HG02970 (cell line): Measurements from ENCODE around the gene CEACAM3.
"Not testable (repeated sequence)": the region's sequence is repeated elsewhere in the genome, so short reads cannot be mapped to it uniquely, and the experiment has no call there.

ENCODE experiments used
- ATAC-seq: cut with Tn5 transposase; IDR thresholded peaks from one replicate; pipeline ENCODE4 v1.9.1; 2021; ENCODE audit warnings: mild to moderate bottlenecking, moderate library complexity, moderate number of reproducible peaks; ENCODE audit not compliant: unreplicated experiment, low FRiP score

CEACAM3 gene

DNA sequence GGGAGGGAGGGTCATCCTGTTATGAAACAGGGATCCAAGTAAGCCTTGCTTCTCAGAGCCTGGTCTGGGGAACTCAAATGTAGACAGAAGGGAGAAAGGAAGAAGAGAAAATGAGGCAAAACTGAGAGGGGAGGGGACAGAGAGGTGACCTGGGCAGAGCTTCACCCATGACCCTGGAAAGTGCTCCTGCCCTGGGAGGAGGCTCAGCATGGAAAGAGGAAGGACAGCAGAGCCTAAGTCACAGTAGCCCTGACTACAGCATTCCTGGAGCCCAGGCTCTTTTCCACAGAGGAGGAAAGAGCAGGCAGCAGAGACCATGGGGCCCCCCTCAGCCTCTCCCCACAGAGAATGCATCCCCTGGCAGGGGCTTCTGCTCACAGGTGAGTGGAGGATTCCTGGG, at the start of gene CEACAM3:
Gene CEACAM3 (plus strand): TSS at position 226 of the 400 bp plus-strand sequence. CDS start 91 bp downstream, at position 317.
- no peak for ATAC-seq

DNA sequence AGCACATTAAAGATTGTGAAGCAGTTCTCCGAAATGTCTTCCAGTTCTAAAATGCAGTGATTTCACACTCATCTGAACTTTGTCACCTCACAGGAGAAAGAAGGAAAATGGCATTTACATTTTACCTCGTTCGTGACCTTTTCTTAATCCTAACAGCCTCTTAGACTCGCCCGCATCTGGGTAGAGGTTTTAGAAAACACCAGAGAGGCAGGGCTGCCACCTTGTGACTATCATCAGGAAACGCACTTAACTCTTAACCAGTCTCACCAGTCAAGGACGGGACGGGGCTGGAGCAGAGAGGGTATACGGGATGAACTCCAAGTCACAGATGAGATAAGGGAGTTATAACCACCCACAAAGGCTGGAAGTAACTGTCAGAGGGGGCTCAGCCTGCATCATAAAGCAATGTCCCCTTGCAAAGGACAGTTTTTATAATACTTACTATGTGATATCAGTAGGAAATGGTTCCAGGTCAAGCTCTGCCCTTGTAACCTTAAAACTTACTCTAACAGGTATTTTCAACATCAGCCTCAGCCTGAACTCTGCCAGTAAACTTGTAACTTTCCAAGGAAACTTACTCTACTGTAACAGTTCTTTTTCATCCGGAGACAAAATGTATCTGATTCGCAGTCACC, 49.7 kb upstream of the CEACAM3 start:
- no peak for ATAC-seq

DNA sequence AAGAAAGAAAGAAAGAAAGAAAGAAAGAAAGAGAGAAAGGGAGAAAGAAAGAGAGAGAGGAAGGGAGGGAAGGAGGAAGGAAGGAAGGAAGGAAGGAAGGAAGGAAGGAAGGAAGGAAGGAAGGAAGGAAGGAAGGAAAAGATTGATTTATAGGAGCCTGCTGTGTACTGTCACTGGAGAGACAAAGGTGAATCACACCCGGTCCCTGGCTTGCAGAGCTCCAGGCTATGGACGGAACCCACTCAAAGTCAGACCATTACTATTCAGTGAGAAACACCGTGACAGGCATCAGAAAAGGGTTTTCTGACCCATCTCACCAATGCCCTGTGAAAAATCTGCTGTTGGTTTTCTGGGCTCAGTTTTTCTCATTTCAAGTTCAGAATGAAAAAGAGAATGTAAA, 48.4 kb upstream of the CEACAM3 start:
- no peak for ATAC-seq

DNA sequence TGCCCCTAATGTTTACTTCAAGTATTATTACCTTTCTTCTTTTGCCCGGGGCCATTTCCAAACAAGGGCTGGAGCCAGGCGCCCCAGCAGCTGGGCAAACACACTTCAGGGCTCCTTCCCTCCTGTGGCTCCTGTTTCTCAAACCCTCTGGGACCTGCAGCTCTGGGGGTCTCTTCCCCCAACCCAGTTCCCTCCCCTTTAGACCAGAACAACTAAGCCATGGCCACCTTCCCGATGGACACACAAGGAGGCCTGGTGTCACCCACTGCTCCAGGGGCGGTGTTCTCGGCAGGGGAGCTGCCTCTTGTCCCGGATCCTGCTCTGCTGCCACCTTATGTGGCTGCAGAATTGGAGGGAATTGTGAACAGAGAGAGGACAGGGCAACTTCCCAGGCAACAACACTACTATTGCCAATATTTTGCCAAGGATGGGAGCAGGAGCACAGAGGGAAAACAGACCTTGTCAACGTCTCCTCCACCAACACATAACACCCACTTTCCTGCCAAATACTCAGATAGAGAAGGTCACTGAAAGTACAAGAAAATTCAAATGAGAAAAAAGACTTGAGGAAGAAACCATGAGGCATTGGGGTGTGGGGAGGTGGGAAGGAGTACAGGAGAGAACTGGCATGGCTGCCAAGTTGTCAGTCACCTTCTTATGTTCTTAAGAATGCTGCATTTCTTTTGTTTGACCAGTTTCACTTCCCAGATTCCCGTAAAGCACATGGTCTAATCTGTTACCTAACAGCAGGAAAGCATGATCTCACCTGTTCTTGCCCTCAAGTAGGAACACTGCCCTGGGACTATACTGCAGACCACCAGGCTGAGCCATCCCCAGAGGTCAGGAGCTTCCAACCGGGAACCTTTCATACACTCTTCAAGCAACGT, 45.9 kb upstream of the CEACAM3 start:
- not testable (repeated sequence) for ATAC-seq

DNA sequence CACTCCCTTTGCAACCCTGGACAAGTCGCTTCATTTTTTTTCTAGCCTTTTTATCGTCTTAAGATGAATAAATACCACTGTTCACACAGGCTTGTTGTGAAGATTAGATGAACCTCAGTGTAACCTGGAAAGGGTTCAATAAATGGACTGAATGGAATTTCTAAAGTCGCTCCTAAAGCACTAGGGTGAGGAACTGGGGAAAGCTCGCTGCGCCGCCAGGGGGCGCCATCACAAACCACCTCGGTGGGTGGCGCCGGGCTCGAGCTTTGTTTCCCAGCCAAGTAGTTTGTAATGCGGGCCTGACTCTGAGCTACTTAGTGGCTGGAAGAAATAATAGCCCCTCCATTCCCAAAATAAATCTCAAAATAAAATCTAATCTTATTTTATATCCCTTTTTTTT, 43.2 kb upstream of the CEACAM3 start:
- no peak for ATAC-seq

DNA sequence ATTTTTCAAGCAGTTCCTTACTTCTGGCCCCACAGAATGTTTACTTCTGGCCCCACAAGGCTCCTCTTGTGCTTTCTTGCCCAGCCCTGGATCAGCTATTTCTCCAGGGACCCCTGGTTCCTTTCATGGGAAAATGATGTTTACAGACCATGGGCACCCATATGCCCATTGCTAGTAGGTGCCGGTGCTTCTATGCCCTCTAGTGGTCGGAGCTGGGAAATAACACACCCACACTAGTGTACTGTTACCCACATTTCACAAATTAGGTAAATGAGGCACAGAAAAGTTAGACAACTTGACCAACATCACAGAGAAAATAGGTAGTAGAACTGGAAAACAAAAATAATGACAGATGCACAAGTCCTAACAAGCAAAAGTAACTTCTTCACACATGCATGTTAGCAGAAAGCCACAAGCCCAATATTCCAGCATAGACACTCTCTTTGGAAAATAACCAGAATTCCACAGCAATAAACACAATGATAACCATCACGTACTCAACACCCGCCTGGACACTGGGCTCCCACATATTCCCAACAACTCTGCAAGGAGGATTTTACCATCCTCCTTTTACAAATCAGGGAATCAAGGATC, 42.4 kb upstream of the CEACAM3 start:
- no peak for ATAC-seq

DNA sequence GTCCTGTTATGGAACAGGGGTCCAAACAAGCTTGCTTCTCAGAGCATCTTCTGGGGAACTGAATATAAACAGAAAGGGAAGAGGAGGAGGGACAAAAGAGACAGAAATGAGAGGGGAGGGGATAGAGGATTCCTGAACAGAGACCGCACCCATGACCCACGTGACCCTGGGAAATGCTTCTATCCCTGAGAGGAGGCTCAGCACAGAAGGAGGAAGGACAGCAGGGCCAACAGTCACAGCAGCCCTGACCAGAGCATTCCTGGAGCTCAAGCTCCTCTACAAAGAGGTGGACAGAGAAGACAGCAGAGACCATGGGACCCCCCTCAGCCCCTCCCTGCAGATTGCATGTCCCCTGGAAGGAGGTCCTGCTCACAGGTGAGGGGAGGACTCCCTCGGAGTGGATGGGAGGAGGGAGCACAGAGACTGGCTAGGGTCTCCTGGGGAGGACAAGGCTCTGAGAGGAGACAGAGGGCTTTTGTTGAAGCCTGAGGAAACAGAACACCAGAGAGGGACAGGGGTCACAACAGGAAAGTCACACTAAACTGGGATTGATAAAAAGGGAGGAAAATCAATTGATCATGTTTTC, 41.0 kb upstream of the CEACAM3 start, which contains the start of gene CEACAM6:
Gene CEACAM6 (plus strand): TSS at position 203 of the 586 bp plus-strand sequence. CDS start 109 bp downstream, at position 312.
- ATAC-seq, result no peak

DNA sequence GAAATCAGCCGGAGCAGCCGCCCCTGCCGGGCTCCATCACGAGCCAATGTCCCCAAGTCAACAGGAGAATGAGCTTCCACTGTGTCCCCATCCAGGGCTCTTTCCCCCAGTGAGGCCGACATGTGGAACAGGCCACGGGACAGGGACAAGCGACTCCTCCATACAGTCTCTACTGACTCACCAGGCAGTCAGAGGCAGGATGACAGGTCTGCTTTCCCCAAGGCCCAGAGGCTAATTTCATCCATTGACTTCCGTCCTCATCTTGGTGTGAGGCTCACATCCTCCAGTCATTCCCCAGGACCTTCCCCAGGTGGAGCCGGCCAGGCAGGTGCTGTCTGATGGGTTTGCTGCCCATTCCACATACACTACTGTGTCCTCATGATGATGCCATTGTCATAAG, 37.5 kb upstream of the CEACAM3 start:
- no peak for ATAC-seq

DNA sequence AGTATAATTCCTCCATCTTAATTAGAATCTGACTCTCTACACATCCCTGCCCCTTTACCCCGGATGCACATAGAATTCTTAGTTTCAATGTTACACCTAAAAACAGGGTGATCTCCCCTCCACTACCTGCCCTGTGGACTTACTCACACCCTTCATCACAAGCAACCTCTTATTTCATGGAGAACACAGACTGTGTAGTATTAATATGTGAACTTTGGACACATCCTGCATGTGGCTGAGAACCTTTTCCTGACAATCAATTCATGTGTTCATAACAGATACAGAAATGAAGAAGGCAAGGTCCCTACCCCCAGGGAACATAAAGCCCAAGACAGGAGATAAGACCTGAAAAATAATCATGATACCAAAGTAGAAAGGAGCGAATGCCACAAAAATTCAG, 29.3 kb upstream of the CEACAM3 start:
- no peak for ATAC-seq

DNA sequence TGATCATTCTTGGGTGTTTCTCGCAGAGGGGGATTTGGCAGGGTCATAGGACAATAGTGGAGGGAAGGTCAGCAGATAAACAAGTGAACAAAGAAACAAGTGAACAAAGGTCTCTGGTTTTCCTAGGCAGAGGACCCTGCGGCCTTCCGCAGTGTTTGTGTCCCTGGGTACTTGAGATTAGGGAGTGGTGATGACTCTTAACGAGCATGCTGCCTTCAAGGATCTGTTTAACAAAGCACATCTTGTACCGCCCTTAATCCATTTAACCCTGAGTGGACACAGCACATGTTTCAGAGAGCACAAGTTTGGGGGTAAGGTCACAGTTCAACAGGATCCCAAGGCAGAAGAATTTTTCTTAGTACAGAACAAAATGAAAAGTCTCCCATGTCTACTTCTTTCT, 28.3 kb upstream of the CEACAM3 start:
- ATAC-seq, result not testable (repeated sequence)

DNA sequence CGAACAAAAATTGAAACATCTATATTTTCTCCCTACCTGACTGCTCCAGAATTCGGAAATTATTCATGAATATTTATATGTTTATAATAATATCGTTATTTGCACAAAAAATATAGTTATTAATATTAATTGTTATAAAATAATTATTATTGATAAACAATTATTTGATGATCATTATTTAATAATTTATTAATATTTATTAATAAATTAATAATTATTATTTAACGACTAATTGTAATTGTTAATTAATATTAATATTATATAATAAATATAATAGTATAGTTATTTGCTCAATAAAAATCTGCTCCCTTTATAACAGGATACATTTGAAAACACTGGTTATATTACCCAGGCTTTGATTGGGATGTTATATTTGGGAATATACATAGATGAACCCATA, 26.8 kb upstream of the CEACAM3 start:
- no peak for ATAC-seq

DNA sequence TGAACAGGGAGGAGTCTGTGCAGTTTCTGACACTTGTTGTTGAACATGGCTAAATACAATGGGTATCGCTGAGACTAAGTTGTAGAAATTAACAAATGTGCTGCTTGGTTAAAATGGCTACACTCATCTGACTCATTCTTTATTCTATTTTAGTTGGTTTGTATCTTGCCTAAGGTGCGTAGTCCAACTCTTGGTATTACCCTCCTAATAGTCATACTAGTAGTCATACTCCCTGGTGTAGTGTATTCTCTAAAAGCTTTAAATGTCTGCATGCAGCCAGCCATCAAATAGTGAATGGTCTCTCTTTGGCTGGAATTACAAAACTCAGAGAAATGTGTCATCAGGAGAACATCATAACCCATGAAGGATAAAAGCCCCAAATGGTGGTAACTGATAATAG, 25.0 kb upstream of the CEACAM3 start:
- no peak for ATAC-seq

DNA sequence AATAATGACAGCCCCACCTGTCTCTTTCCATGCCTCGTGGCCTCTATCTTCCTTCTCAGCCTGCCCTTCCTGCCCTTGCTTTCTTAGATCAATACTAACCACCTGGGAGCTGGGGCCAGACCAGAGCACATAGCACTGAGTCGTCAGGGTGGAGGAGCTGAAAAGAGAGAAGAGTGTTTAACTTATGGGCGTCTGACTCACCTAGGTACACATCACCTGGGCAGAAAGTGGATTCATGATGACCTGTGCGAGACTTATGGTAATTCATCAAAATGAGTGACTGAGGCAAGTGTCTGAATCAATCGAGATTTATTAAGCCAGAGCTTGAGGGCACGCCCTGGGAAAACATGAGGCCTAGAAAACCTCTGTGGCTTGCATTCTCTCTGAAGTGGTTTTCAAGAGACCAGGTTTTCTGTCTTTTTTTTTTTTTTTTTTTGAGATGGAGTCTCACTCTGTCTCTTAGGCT, 21.8 kb upstream of the CEACAM3 start:
- ATAC-seq, result no peak

DNA sequence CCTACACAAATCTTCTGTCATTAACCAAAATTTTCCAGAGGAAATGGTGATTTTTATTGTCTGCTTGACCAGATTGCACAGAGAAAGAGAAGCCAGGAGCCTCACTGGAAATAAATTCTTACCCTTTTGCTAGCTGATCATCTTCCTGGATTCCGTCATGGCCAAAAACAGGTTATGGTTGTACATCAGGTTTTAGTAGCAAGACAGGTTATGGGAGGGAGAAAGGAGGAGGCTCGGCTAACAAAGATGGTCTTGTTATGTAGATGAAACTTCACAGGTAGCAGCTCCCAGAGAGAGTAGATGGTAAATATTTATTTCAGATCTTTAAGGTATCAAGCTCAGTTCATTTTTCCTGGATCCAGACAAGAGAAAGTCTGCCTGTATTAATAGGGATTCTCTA, 19.7 kb upstream of the CEACAM3 start:
- ATAC-seq, result no peak

DNA sequence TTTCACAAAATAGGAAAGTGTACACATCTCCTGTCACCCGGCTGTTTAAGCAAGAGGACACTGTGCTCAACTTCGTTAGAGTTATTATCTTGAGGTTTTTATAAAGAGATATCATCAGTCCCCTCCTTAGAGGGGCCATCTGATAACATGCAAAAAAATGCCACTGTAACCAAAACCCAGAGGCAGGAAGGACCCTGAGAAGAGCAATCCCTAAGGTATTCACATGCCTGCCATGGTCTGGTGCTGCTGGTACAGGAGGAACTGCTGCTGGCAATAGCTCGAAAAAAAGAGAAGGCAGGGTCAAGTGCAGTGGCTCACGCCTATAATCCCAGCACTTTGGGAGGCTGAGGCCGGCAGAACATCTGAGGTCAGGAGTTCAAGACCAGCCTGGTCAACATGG, 12.8 kb upstream of the CEACAM3 start:
- no peak for ATAC-seq

DNA sequence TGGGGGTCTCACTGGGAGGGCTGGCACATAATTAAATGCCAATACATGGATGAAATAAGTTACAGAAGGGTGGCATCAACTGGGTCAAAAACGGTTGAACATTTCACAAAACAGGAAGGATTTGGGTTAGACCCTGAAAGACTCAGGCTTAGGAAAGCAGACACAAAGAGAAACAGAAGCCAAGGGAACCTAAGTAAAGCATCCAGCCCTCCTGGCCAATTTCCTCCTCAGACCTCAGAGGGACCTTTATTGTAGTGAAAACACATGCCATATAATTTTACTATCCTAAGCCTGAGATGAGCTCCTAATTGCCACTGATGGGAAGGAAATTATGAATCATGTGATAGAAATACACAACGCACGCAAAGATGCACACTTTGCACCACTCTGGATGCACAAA, 12.1 kb upstream of the CEACAM3 start:
- no peak for ATAC-seq

DNA sequence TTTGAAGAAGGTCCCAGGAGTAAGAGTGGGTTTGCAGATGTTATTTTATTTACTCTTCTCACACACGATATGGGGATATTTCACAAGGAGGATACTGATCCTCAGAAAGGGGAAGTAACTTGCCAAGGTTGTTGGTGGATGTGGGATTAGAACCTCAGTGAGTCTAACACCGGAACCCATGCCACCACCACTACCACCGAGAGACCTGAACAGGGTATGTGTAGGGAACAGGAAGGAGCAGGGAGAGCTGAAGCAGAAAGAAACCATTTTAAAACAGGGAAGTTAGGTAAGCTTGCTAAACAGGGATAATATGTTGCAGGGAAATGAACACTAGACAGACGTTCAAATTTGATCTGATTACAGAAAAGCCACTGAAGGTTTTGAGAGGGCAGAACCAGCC, 11.6 kb upstream of the CEACAM3 start:
- no peak for ATAC-seq

DNA sequence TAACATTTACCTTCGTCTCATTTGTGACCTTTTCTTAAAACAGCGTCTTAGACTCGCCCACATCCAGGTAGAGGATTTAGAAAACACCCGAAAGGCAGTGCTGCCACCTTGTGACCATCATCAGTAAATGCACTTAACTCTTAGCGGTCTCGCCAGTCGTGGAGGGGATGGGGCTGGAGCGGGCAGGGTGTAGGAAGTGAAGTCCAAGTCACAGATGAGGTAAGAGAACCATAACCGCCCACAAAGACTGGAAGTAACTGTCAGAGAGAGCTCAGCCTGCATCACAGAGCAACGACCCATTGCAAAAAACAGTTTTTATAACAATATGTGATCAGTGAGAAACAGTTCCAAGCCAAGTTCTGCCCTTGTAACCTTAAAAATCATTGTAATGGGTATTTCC, 10.7 kb upstream of the CEACAM3 start:
- ATAC-seq, result no peak

DNA sequence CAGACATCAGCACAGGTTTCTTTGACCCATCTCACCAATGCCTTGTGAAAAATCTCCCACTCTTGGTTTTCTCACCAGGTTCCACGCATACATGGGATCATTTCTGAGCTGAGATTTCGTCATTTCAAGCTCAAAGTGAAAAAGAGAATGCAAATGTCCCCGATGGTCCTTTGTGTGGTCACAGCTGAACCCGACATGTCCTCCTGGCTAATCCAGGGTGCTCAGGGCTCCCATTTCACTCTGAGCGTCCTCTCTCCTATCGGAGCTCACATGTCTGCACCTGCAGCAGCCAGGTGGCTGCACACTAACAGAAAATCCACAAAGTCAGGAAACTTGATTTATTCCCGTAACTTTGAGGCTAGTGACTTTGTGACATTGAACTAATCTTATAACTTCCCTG, 9.3 kb upstream of the CEACAM3 start:
- ATAC-seq, result no peak

DNA sequence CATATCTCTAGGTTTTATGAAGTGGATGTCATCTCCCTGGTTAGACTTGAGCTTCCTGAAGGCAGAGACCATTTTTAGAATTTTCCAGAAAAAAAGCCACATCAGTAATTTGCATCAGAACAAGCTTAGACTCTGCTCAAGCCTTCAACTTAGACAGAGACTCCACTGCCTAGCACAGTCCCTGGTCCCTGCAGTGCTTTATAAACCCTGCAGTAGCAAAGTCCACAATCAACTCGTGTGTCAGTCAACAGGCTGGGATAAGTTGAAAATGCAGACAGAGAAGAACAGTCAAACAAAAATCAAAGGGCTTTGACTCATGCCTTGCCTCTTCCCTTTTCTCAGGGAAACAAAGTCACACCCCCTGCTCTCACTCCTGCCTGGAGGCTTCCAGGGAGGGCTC, 7.9 kb upstream of the CEACAM3 start:
- ATAC-seq, result not testable (repeated sequence)

DNA sequence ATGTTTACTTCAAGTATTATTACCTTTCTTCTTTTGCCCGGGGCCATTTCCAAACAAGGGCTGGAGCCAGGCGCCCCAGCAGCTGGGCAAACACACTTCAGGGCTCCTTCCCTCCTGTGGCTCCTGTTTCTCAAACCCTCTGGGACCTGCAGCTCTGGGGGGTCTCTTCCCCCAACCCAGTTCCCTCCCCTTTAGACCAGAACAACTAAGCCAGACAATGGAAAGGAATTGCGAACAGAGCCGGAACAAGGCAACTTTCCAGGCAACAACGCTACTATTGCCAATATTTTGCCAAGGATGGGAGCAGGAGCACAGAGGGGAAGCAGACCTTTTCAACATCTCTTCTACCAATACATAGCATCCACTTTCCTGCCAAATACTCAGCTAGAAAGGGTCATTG, 7.3 kb upstream of the CEACAM3 start:
- ATAC-seq, result not testable (repeated sequence)
